GM18499 (cell line): ENCODE results near the gene TACR1.

ENCODE experiments used
- ATAC-seq: cut with Tn5 transposase; IDR thresholded peaks from one replicate; pipeline ENCODE4 v1.9.1; 2021; ENCODE audit warnings: moderate number of reproducible peaks; ENCODE audit not compliant: insufficient read depth, unreplicated experiment

TACR1 gene

DNA sequence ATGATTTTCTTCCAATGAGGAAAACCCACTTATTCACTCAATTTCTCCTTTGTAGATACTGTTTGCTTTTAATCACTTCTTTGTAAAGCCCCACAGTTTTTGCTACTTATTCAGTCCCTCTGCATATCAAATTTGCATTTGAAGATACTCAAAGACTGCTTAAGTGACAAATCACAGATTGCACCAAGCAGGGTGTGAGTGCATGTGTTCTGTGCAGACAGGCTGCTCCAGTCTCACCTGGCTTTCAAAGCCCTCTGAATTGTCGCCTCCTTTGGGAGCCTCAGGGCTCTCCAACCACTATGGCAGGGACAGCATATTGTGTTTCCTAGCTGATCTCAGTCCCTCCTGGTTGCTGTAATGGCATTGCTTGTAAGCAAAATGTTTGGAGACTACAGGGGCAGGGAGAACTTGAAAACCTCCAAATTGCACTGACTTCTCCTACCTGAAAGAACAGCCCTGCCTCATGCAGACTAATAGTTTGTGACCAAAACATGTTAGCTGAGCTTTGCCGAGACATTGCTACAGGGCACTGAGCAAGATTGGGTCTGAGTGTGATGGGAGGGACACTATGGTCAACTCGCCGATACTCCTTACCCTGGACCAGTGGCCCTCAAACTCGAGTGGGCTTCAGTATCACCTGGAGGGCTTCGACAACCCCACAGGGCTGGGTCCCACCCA lies 144.0 kb downstream of the TACR1 start:
- ATAC-seq: no peak

DNA sequence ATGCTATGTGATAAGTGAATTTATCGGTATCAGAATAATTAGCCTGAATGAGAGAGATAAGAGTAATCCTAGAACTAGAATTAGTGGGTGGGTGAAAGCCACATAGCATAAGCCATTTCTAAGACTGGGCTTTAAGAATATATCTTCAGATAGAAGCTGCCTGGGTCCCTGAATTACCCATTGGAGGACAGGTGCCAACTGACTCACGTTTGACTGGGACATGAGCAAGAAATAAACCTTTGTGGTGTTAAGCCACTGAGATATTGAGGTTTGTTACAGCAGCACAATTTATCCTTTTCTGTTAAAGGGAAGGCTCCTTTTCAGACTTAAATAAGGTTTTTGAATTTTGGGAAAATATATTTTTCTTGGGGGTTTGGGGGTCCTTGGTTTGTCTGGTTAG lies 145.0 kb downstream of the TACR1 start:
- ATAC-seq: no peak

DNA sequence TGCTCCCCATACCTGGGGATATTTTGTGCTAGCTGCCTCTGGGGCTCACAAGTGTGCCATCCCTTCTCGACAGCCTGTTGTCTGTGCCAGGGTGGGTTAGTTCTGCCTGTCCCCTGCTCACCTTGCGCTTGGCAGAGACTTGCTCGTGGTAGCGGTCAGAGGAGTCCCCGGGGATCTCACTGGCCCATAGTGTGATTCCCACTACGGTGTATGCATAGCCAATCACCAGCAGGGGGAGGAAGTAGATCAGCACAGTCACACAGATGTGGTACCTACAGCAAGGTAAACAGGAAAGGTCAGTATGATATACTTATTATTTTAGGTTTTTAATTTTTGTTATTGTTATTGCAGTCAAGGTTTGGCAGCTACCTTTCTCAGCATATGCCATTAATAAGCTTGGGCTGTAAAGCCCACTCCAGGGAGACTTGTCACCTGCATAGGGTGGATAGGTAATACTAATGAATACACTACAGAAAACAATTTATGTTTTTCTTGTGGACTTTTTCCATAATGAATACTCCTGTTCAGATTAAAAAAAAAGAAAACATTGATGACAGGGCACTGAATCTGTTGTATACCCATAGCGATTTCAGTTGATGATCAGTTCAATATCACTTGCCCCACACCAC lies 145.7 kb downstream of the TACR1 start:
- ATAC-seq: peak; percentile 48

DNA sequence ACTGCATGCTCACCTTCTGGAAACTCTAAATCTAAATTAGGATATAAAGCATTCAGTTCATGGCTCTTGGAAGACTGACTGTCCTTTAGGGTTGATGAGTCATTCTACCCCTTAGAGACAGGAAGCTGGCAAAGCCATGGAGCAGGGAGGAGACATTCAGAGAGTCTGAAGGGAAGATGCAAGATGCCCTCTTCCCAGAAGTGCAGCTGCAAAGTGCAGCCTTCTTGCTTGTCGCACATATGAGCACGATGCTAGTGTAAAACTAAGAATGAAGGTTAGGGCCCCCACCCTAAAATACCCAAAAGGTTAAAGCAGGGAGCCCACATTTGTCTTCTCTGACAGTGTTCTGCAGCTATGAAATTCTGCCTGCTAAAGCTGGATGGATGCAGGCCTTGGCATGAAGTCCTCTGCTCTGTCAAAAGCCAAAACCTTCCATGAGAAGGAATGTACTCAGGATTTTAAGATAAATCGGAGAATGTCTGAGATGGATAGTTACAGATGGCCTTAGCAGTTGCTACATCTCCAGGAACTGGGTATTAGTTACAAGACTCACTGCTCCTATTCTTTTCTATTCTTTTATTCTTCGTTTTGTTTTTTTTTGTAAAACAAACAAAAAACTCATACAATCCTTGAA lies 151.2 kb downstream of the TACR1 start:
- no peak for ATAC-seq

DNA sequence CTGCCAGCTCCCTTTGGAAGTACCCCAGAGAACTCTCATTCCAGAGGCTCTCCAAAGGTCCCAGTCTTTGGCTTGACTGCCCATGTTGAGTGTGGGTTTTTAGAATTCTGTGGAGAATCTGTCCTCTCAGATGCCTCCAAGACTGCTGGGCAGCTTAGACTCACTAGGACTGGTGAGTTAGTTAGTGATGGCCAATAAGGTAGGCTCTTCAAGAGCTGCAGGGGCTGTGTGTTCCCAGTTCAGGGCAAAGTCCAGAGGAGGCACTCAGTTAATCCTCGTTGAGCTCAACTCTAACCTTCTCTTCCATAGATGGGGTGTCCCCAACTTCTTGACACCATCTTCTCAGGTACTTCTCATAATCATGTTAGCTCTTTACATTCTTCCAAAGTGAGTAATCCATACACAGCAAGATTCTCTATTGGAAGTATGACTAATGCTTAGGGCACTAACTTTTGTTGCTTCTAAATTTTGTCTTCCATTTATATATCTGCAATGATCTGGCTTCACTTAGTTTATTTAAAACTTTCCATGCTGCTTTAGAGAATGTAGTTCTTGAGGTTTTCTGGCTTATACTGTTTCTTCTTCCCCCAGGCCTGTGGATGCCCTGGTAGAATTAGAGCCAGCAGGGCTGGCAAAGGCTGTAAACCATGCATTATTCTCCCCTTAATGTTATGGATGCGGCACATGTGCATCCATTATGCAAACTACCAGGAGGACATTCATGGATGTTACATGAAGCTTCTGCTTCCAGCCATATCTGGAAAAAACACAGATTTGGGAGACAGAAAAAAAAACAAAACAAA lies 151.9 kb downstream of the TACR1 start:
- ATAC-seq: no peak

DNA sequence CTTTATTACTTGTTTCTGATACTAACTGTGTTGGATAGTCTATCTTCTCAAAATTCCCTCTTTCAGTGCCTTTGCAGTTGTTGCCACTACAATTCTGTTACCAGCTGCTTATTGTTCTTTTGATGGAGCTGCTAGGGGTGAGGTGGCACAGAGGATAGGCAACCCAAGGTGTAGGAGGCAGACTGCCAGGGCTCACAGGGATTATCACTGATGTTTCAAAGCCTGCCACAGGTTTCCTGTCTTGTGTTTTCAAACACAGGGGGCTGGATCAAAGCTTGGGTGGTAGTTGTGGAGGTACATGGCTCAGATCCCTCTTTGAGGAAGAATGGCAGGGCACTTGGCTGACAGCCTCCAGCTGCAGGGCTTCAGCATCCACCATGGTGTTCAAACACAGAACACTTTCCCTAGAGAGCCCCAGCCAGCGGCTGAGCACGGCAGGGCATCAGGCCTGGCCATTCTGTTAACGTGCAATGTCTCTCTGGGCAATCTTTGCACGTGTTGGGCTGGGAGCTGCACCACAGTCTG lies 153.7 kb downstream of the TACR1 start:
- no peak for ATAC-seq

DNA sequence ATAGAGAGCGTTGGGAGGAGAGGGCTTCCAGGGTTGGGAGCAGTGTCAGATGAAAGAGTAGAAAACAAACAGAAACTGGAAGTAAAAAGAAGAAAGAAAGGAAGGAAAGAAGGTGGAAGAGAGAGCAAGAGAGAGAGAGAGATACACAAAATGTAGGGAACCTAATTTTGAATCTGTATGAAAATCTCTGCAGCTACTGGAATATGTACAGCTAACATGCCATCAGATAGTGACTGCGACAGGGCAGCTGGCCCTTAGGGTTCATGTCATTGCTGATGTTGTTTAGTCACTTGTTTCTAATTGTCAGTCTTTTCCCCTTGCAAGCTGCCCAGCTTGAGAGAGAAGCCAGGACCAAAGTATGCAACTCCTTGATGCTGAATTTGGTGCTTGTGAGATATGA lies 155.0 kb downstream of the TACR1 start:
- no peak for ATAC-seq

DNA sequence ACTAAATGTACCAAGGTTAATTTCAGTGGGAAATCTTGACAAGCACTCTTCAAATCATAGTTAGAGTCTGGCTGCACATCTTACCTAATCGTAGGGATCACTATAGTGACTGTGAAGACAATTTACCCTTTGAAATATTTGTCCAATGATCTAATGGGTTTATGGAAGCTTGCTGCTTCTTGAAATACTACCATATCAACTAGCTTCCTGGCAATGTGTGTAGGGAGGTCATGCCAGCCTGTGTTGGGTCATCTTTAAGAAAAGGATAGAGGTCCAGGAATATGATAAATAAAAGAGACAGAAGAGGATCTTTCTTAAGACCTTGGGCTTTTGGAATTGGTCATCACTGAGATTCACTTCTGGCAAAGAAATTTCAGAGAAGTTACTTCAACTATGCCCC lies 156.5 kb downstream of the TACR1 start:
- ATAC-seq: no peak

DNA sequence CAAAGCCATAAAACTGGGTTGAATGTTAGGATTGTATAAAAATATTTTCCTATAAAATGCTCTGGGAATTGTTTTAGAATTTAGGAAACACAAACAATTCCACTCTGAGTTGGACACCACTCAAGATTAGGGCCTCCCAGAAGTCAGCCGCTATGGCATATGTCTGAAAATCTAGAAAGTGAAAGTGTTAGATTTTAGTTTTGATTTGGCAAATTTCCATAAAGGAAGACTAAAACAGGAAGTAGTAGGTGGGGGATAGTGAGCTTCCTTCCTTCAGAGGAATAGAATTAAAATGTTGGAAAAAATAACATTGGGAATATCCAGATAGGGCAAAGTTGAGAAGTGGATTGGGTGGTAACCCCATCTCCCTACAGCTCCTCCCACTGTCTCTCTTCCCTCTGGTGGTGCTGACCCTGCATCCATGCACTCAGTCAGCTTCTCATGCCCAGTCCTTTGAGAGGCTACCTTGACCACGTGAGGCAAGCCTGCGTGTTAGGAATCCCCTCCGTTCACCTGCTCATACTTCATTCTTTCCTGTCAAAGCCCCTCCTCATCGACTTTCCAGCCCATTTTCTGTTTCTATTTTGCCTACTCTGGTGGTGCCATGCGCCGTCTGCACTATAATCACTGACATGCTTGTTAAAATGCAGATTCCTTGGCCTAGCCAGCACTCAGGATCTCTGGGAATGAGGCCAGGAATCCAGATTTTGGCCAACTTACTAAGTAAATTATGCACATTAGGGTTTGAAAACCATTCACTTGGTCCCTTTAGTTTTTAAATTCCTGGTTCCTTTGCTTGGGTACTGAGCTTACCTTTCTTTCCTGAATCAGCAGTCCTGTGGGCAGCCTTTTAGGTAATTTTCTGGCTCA lies 157.4 kb downstream of the TACR1 start:
- no peak for ATAC-seq

DNA sequence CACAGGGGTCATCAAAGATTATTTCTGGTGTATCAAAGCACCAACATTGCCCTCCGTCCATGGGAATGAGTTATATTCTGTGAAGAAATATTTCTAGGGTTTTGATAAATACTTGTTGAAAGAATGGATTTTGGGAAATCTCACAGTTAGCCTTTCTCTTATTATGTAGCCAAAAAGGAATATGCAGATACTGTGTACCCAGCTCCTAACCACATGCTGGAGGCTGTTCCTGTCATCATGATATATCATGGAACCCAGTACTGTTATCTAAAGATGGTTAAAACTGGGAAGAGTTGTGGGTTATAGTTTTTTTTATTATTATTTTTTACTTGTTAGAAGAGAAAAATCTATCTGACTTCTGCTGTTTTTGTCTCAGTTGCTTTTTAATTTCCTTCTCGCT lies 158.1 kb downstream of the TACR1 start:
- no peak for ATAC-seq

DNA sequence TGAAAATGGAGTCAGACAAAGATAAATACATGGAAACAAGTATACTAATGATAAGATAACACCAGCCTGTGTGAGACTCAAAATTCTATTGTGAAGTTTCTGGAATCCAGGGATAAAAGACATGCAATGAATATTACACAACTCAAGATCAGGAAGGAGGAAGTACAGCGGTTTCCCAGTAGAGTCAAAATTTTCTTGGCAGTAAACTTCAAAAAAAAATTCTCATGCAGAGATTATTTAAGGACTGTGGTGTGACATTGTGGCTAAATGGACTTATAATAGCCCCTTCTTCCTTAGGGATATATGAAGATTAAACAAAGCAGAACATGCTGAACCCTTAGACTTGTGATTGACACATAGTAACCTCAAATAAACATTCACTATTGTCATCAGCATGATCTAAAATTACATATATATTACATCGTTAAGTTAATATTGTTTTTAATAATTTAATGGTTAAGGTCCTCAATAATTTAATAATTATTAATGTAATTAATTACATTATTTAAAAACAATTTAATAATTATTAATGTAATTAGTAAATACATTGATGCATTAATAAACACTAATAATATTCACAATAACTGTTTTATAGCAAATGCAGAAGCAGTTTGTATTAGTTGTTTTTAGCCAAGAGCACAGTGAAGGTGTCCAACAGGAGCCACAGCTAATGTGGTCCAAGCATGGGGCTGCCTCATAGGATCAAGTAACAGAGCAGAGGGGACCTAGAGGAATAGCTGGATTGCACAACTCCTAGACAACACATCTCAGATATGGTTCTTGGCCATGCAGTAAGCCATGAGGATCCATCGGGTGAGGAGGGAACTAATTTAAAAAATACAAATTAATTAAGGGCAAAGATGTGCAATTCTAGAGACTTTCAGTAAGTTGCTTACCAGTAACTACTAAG lies 163.6 kb downstream of the TACR1 start:
- no peak for ATAC-seq

DNA sequence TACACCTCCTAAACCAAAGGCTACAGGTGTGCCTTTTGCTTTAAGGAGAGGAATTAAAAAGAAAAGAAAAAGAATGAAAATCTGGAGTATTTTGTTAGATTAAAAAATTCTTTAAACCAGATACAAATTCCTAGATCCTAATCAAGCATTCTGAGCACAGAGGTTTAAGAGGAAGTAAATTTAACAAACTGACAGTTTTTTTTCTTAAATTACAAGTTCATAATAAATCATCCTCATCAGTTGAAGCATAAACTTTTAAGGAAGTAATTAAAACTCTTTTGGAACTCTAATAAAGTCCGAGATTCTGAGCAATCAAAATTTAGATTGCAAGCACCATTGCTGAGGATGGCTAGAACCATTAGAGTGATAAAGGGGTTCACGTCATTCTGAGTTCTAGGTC lies 165.8 kb downstream of the TACR1 start:
- no peak for ATAC-seq

DNA sequence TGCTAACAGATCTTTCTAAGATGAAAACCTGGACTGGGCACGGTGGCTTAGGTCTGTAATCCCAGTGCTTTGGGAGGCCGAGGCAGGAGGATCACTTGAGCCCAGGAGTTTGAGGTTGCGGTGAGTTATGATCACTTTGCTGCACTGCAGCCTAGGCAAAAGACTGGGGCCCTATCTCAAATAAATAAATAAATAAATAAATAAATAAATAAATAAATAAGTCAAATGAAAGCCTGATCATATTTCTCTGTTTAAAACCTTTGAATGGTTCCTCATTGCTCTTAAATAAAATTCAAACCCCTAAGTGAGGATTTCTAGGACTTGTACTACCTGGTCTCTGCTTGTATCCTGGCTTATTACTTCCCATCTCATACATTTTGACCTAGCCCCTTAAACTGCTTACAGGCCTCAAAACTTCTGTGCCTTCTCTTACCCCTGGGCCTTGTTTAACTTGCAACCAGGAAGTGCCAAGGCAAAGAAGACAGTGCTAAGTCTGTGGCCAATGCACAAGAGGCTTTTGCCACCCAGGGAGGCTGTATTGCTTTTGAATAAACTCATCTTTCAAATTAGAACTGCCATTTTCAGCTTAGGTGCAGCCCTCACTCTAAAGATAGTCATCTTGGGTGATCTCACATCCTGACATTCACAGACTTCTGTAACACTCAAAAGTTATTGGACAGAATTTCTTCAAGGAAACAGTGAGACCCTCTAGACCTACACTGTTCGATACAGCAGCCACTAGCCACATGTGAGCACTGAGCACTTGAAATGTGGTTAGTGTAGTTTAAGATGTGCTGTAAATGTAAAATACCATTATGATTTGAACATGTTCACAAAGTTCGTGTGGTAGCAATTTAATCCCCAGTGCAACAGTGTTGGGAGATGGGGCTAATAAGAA lies 167.2 kb downstream of the TACR1 start:
- ATAC-seq: no peak

DNA sequence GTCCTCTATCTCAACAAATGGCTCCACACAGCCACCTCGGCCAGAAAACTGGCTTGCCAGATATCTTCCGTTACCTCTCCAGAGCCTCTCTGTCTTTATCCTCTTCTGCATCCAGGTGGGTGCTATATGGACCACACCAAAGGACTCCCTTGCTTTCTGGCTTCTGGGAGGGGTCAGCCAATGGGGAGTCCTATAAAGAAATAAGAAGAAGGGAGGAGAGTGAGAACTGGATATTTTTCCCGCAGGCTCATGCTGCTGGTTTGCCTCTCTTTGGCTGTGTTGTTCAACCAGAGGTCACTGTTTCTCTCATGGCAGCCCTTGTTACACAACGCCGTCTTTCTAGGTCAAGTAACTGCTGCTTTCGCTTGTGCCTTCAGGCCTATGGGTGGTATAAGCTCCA lies 168.1 kb downstream of the TACR1 start:
- ATAC-seq: no peak

DNA sequence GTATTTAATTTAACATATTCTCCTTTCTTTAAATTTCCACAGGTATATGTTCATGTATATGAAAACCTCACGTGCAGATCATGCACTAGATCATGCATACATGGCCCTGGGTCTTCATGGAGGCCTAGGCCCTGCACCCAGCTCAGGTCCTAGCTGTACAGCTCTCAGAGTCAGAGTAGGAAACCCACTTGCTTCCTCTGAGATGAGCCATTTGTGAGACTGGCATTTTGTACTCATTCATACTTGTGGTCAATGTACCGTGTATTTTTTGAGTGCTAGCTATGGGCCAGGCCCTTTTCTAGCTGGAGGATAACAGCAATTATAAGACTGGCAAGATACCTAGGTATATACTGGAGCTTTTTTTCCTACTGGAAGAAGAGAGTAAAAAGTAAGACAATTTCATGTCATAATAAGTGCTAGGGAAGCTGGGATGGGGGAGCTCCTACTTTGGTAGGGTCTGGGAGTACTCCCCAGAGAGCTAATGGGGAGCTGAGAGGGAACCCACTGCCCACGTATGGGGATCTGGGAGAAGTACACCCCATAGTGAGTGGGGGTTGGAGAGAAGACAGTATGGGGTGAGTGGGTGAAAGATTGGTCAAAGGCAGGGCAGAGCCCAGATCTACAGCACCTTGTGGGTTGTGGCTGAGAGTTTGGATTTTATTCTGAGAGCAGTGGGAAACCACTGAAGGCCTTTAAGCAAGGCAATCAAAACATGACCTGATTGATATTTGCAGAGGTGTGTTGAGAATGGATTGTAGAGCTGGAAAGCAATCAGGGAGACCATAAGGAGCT lies 168.9 kb downstream of the TACR1 start:
- no peak for ATAC-seq

DNA sequence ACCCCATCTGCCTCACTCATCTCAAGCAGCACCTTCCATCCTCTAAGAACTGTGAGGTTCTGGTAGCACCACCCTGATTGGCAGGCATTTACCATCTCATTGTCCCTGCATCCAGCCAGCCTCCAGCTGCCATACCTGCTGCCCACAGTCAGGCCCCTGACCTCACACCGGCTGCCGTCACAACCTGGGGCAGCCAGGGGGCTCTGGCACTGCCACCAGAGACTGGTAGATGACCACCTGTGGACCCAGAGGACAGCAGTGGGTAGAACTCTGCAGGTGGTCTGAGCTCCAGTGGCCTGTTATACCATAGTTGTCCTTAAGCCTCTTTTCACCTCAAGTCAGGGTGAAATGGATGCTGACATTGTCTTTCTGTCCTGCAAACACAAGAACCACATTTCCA lies 171.4 kb downstream of the TACR1 start:
- no peak for ATAC-seq
